HepG2 (cell line): ENCODE measurements around the gene RHOC. TPM values are rescaled to one million over a fixed set of nuclear protein-coding genes. Genes with fewer than 3 reads are reported as not detected.
A peak's percentile ranks its signal among the peaks of the same experiment; 100 is the strongest.

Experiments used
- AHR ChIP-seq: IDR thresholded peaks from 2 replicates; pipeline ENCODE4 v1.6.1; 2018; ENCODE audit warnings: missing genetic modification reagents, missing compliant biosample characterization
- ARID4A ChIP-seq: sonication (generic); formaldehyde crosslinking; IDR thresholded peaks from 2 replicates; pipeline ENCODE4 v1.5.0; 2020; ENCODE audit warnings: mild to moderate bottlenecking, missing genetic modification reagents, borderline replicate concordance
- ATM ChIP-seq: fragments of 450-650 bp; IDR thresholded peaks from 2 replicates; pipeline ENCODE4 v1.7.1; 2017; ENCODE audit warnings: mild to moderate bottlenecking, borderline replicate concordance
- CREBL2 ChIP-seq: sonication (generic); formaldehyde crosslinking; IDR thresholded peaks from 2 replicates; pipeline ENCODE4 v1.8.1; 2023; ENCODE audit warnings: missing genetic modification reagents, mild to moderate bottlenecking, borderline replicate concordance
- ISL2 ChIP-seq: sonication (generic); formaldehyde crosslinking; IDR thresholded peaks from 2 replicates; pipeline ENCODE4 v1.5.0; 2020; ENCODE audit warnings: missing genetic modification reagents
- MEF2D ChIP-seq: sonication (generic); formaldehyde crosslinking; IDR thresholded peaks from 2 replicates; pipeline ENCODE4 v1.5.1; 2020; ENCODE audit warnings: mild to moderate bottlenecking, missing genetic modification reagents
- MXI1 ChIP-seq: IDR thresholded peaks from 3 replicates; pipeline ENCODE4 v1.6.1; 2012; ENCODE audit warnings: low read depth, low read length, inconsistent platforms, borderline replicate concordance
- PAXIP1 ChIP-seq: sonication (generic); formaldehyde crosslinking; conservative IDR thresholded peaks from 2 replicates; pipeline ENCODE4 v1.4.0; 2020; ENCODE audit warnings: mild to moderate bottlenecking, missing genetic modification reagents, moderate library complexity
- SALL2 ChIP-seq: sonication (generic); formaldehyde crosslinking; IDR thresholded peaks from 2 replicates; pipeline ENCODE4 v1.8.1; 2023; ENCODE audit warnings: mild to moderate bottlenecking, missing genetic modification reagents, inconsistent platforms
- SNAPC5 ChIP-seq: sonication (generic); formaldehyde crosslinking; IDR thresholded peaks from 2 replicates; pipeline ENCODE4 v1.8.1; 2023; ENCODE audit warnings: mild to moderate bottlenecking, missing genetic modification reagents, borderline replicate concordance
- TARDBP ChIP-seq: sonication (generic); formaldehyde crosslinking; IDR thresholded peaks from 2 replicates; pipeline ENCODE4 v1.8.0; 2022; ENCODE audit warnings: mild to moderate bottlenecking, missing genetic modification reagents
- ZBTB34 ChIP-seq: sonication (generic); formaldehyde crosslinking; IDR thresholded peaks from 2 replicates; pipeline ENCODE4 v1.8.0; 2022; ENCODE audit warnings: mild to moderate bottlenecking, missing genetic modification reagents
- ZBTB38 ChIP-seq: sonication (generic); formaldehyde crosslinking; IDR thresholded peaks from 2 replicates; pipeline ENCODE4 v1.5.1; 2020; ENCODE audit warnings: mild to moderate bottlenecking, missing genetic modification reagents
- ZNF274 ChIP-seq: sonication (generic); formaldehyde crosslinking; IDR thresholded peaks from 2 replicates; pipeline ENCODE4 v1.5.1; 2020; ENCODE audit warnings: mild to moderate bottlenecking, missing genetic modification reagents
- ZNF547 ChIP-seq: sonication (generic); formaldehyde crosslinking; IDR thresholded peaks from 2 replicates; pipeline ENCODE4 v1.5.1; 2020; ENCODE audit warnings: mild to moderate bottlenecking, missing genetic modification reagents
- ZNF709 ChIP-seq: sonication (generic); formaldehyde crosslinking; IDR thresholded peaks from 2 replicates; pipeline ENCODE4 v1.5.0; 2020; ENCODE audit warnings: mild to moderate bottlenecking, missing genetic modification reagents
- ZNF850 ChIP-seq: sonication (generic); formaldehyde crosslinking; conservative IDR thresholded peaks from 2 replicates; pipeline ENCODE4 v1.9.0; 2021; ENCODE audit warnings: mild to moderate bottlenecking, missing genetic modification reagents
- ZSCAN21 ChIP-seq: sonication (generic); formaldehyde crosslinking; IDR thresholded peaks from 2 replicates; pipeline ENCODE4 v1.8.0; 2022; ENCODE audit warnings: mild to moderate bottlenecking, missing genetic modification reagents, moderate library complexity, borderline replicate concordance
- polyA plus RNA-seq, 8 experiments: library from polyadenylated mRNA; depleted of rRNA in 3 of 8; stranded (reverse) in 7 of 8; unstranded in 1 of 8; fragments of >200 nt; fragmentation: Illumina TruSeq in 4 of 8; extraction: Trizol in 4 of 8; gene quantifications; 2 replicates each; pipeline versions ENCODE4 v1.2.1 to v1.2.3, GENCODE V29; 2011 to 2016; ENCODE audit warnings: low read depth in 4 of 8, missing spikeins in 1 of 8, mixed read lengths in 1 of 8; ENCODE audit not compliant: insufficient read depth in 1 of 8
- total RNA-seq, 5 experiments: library from RNA; depleted of rRNA; stranded (reverse); fragments of >200 nt; fragmentation: Illumina TruSeq; extraction: Trizol; gene quantifications; 2 replicates each; pipeline ENCODE4 v1.2.3, GENCODE V29; 2016; ENCODE audit warnings: low read depth in 1 of 5

RHOC gene
- total and polyA plus RNA-seq, 2 of the 13 experiments (the other 11 are each of a cell fraction or from before 2014, with no cell fraction given), result 64.3 to 182 TPM

GRCh38 chr1:112706505-112707220, at the start of gene RHOC (continued):
- TF ChIP-seq CREBL2 (CRISPR knock-in tag) (0 out of 2 replicates have a peak, but pooled peaks have one; percentile 43), ZNF850 (CRISPR knock-in tag) (0 out of 2 replicates have a peak, but pooled peaks have one; percentile 84), MXI1 (peak; percentile 19; the same call in 1 of the 3 replicates), TARDBP (CRISPR knock-in tag) (0 out of 2 replicates have a peak, but pooled peaks have one; percentile 9), ISL2 (CRISPR knock-in tag) (peak; percentile 9; the same call in 1 of the 2 replicates), ZSCAN21 (CRISPR knock-in tag) (no peak), ZBTB38 (CRISPR knock-in tag) (no peak), ZBTB34 (no peak), AHR (CRISPR knock-in tag) (no peak), ARID4A (CRISPR knock-in tag) (peak; percentile 58; the same call in 1 of the 2 replicates), ATM (no peak), SNAPC5 (CRISPR knock-in tag) (no peak), ZNF547 (CRISPR knock-in tag) (0 out of 2 replicates have a peak, but pooled peaks have one; percentile 24), ZNF274 (CRISPR knock-in tag) (peak; percentile 67), ZNF709 (peak; percentile 58; the same call in 1 of the 2 replicates), PAXIP1 (CRISPR knock-in tag) (0 out of 2 replicates have a peak, but pooled peaks have one; percentile 0), SALL2 (CRISPR knock-in tag) (peak; percentile 3; the same call in 1 of the 2 replicates), MEF2D (CRISPR knock-in tag) (no peak)
